CD14-positive monocyte (primary cell): Measurements from ENCODE around the gene SGCD. TPM values are rescaled to one million over a fixed set of nuclear protein-coding genes. Genes with fewer than 3 reads are reported as not detected.

ENCODE experiments used
- DNase-seq, 3 donors: peaks; one replicate each; pipeline ENCODE4 v3.0.0-alpha.2; 2011 to 2022
- H2AFZ ChIP-seq: 2 replicates; pipeline ENCODE4 v1.6.0; 2012; ENCODE audit warnings: mild to moderate bottlenecking, low read depth, low read length, inconsistent platforms; ENCODE audit not compliant: insufficient read depth, poor library complexity, severe bottlenecking
- H3K27ac ChIP-seq, 2 donors: 1 replicate in 1 of 2; 2 replicates in 1 of 2; pipeline ENCODE4 v1.5.1; 2012 to 2013; ENCODE audit warnings: low read length in 2 of 2, control low read depth in 1 of 2, inconsistent platforms in 1 of 2, low read depth in 1 of 2, mild to moderate bottlenecking in 1 of 2
- H3K27me3 ChIP-seq, 2 donors: one replicate each; pipeline versions ENCODE4 v1.6.0 to v1.6.1; 2011 to 2013; ENCODE audit warnings: low read length in 2 of 2; ENCODE audit not compliant: control insufficient read depth in 2 of 2, insufficient read depth in 2 of 2
- H3K36me3 ChIP-seq, 2 donors: replicated peaks in 1 of 2; 1 replicate in 1 of 2; 2 replicates in 1 of 2; pipeline versions ENCODE4 v1.5.1 to v1.6.1; 2012 to 2013; ENCODE audit warnings: low read length in 2 of 2, control low read depth in 1 of 2, inconsistent platforms in 1 of 2, mild to moderate bottlenecking in 1 of 2; ENCODE audit not compliant: insufficient read depth in 2 of 2, control insufficient read depth in 1 of 2
- H3K4me1 ChIP-seq, 2 donors: 1 replicate in 1 of 2; 2 replicates in 1 of 2; pipeline versions ENCODE4 v1.5.1 to v1.6.1; 2012 to 2013; ENCODE audit warnings: low read length in 2 of 2, control low read depth in 1 of 2, inconsistent platforms in 1 of 2, mild to moderate bottlenecking in 1 of 2, moderate library complexity in 1 of 2; ENCODE audit not compliant: insufficient read depth in 2 of 2, control insufficient read depth in 1 of 2
- H3K4me2 ChIP-seq: replicated peaks from 2 replicates; pipeline ENCODE3; 2012; ENCODE audit warnings: low read length, moderate library complexity, mild to moderate bottlenecking; ENCODE audit not compliant: poor library complexity, severe bottlenecking; ENCODE audit errors: extremely low read depth
- H3K4me3 ChIP-seq, 3 experiments: fragments of 200-600 bp in 1 of 3; sonication (generic) in 1 of 3; replicated peaks in 1 of 3; 1 replicate in 2 of 3; 2 replicates in 1 of 3; pipeline ENCODE4 v1.5.1; 2011 to 2013; ENCODE audit warnings: low read length in 3 of 3, mild to moderate bottlenecking in 3 of 3, control low read depth in 2 of 3, low read depth in 2 of 3, inconsistent platforms in 1 of 3, moderate library complexity in 1 of 3
- H3K79me2 ChIP-seq: 2 replicates; pipeline ENCODE4 v1.6.0; 2012; ENCODE audit warnings: mild to moderate bottlenecking, control low read depth, inconsistent platforms, low read length, moderate library complexity; ENCODE audit not compliant: insufficient read depth
- H3K9ac ChIP-seq: 2 replicates; pipeline ENCODE4 v1.6.0; 2017; ENCODE audit warnings: low read length, mild to moderate bottlenecking; ENCODE audit not compliant: insufficient read depth, poor library complexity, severe bottlenecking
- H3K9me3 ChIP-seq, 2 donors: replicated peaks in 1 of 2; 1 replicate in 1 of 2; 2 replicates in 1 of 2; pipeline versions ENCODE4 v1.5.1 to v1.6.1; 2012 to 2013; ENCODE audit warnings: low read length in 2 of 2, control low read depth in 1 of 2; ENCODE audit not compliant: control insufficient read depth in 1 of 2, insufficient read depth in 1 of 2
- H4K20me1 ChIP-seq: 2 replicates; pipeline ENCODE4 v1.6.0; 2012; ENCODE audit warnings: mild to moderate bottlenecking, low read length, control low read depth, moderate library complexity; ENCODE audit not compliant: insufficient read depth
- H3K27ac Mint-ChIP-seq, 7 donors: one replicate each; pipeline ENCODE4 v1.8.0; 2020; ENCODE audit warnings: mild to moderate bottlenecking in 7 of 7, mixed read lengths in 7 of 7, moderate library complexity in 6 of 7, inconsistent platforms in 2 of 7
- H3K27me3 Mint-ChIP-seq, 3 donors: one replicate each; pipeline ENCODE4 v1.8.0; 2021 to 2022; ENCODE audit warnings: low read depth in 3 of 3, mild to moderate bottlenecking in 3 of 3, mixed read lengths in 3 of 3, moderate library complexity in 3 of 3, inconsistent platforms in 1 of 3
- H3K36me3 Mint-ChIP-seq, 2 donors: one replicate each; pipeline ENCODE4 v1.8.0; 2020; ENCODE audit warnings: mixed read lengths in 2 of 2, inconsistent platforms in 1 of 2, mild to moderate bottlenecking in 1 of 2
- H3K4me1 Mint-ChIP-seq: one replicate; pipeline ENCODE4 v1.8.0; 2020; ENCODE audit warnings: mild to moderate bottlenecking, mixed read lengths
- H3K4me3 Mint-ChIP-seq, 2 donors: one replicate each; pipeline ENCODE4 v1.8.0; 2020; ENCODE audit warnings: mild to moderate bottlenecking in 2 of 2, mixed read lengths in 2 of 2, moderate library complexity in 1 of 2
- H3K9me3 Mint-ChIP-seq, 7 donors: one replicate each; pipeline ENCODE4 v1.8.0; 2020 to 2022; ENCODE audit warnings: mixed read lengths in 7 of 7, mild to moderate bottlenecking in 6 of 7, moderate library complexity in 6 of 7, inconsistent platforms in 2 of 7
- CTCF ChIP-seq: fragments of 200-600 bp; IDR thresholded peaks from one replicate; pipeline ENCODE4 v1.8.0; 2022; ENCODE audit warnings: antibody characterized with exemption, mild to moderate bottlenecking
- WGBS: methylation state at CpG from one replicate; pipeline ENCODE4 v1.1.5; 2013; ENCODE audit warnings: missing lambda C conversion rate; ENCODE audit not compliant: insufficient coverage; 5-methylcytosine and 5-hydroxymethylcytosine counted together
- intact Hi-C, 2 donors: fragments of 100-400 bp; cut with micrococcal nuclease; formaldehyde crosslinking; loops; one replicate each; pipeline versions ENCODE4 v1.15.0 to v1.15.1; 2023
- polyA plus RNA-seq, 3 donors: library from polyadenylated mRNA; depleted of rRNA in 1 of 3; unstranded in 2 of 3; stranded (reverse) in 1 of 3; fragments of 300-500 nt in 2 of 3; fragments of >200 nt in 1 of 3; fragmentation: Illumina TruSeq in 2 of 3; gene quantifications; 1 replicate in 2 of 3; 2 replicates in 1 of 3; pipeline ENCODE4 v1.2.3, GENCODE V29; 2012 to 2021

SGCD gene
- polyA plus RNA-seq, 3 donors, result not detected

- H2AFZ ChIP-seq, result no peak overlapping the region
- Mint-ChIP-seq H3K4me1 (no peaks in the 10 kb centered on the region), H3K4me3 (no peak overlapping the region), H3K27me3 (no peaks in the 10 kb centered on the region), H3K9me3 (peaks cover 0 to 6% (median 4%) of the 10 kb centered on the region in 7 donors), H3K36me3 (no peaks in the 10 kb centered on the region), H3K27ac (no peak overlapping the region)
- no peaks in the 10 kb centered on the region for H3K36me3 ChIP-seq
- WGBS, result 86% methylated on average over 1 of the region's 2 CpGs
- no peaks in the 10 kb centered on the region for H3K9me3 ChIP-seq
- H3K27ac ChIP-seq, result no peak overlapping the region
- H3K79me2 ChIP-seq, result no peaks in the 10 kb centered on the region
- H3K4me2 ChIP-seq, result no peak overlapping the region
- H3K4me3 ChIP-seq, result no peak overlapping the region
- H3K4me1 ChIP-seq, result no peaks in the 10 kb centered on the region
- no peaks in the 10 kb centered on the region for H3K27me3 ChIP-seq
- no peak overlapping the region for H3K9ac ChIP-seq
- H4K20me1 ChIP-seq, result no peaks in the 10 kb centered on the region
- intact Hi-C loops, result no loop called here
- DNase-seq, result no peak
- TF ChIP-seq CTCF, result no peak
Measured at GRCh38 chr5:156527611-156528010, 200.6 kb downstream of the SGCD start.

DNA sequence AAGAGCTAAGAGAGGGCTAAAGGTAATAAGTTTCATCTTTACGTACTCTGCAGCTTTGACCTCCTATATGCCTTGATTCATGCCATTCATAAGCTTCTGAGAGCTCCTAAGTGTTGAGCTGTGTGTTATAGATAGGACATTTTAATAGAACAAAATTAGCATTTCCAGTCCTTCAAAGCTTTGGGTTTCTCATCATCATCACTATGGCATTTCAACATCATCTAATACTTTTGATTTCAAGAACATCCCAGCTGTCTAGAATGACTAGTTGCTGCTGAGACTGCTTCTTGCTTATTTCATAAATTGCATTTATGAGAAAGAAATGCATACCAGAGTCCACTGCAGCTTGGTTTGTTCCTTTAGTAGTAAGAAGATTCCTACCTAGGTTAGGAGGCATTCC lies 201.7 kb downstream of the SGCD start:
- Histone ChIP-seq H2AFZ (no peak overlapping the region), H4K20me1 (no peaks in the 10 kb centered on the region), H3K4me1 (no peaks in the 10 kb centered on the region), H3K27me3 (no peaks in the 10 kb centered on the region), H3K9me3 (no peaks in the 10 kb centered on the region), H3K9ac (no peak overlapping the region), H3K27ac (no peak overlapping the region), H3K79me2 (no peaks in the 10 kb centered on the region), H3K36me3 (no peaks in the 10 kb centered on the region), H3K4me2 (no peak overlapping the region), H3K4me3 (no peak overlapping the region)
- H3K36me3 Mint-ChIP-seq, result no peaks in the 10 kb centered on the region
- no peak for DNase-seq
- H3K4me1 Mint-ChIP-seq, result no peaks in the 10 kb centered on the region
- no peak for TF ChIP-seq CTCF
- no peak overlapping the region for H3K27ac Mint-ChIP-seq
- intact Hi-C loops, result no loop called here
- no peak overlapping the region for H3K4me3 Mint-ChIP-seq
- no CpG with 5 or more reads among the region's 1 CpG for WGBS
- H3K27me3 Mint-ChIP-seq, result no peaks in the 10 kb centered on the region
- H3K9me3 Mint-ChIP-seq, result peaks cover 0 to 6% (median 4%) of the 10 kb centered on the region in 7 donors
